ENCODE data around the gene PNPLA7.
A peak's percentile ranks its signal among the peaks of the same experiment; 100 is the strongest.

The PNPLA7 gene

GRCh38 chr9:137430723-137431415 is 119.3 kb downstream of the PNPLA7 start:
- no peak for TF ChIP-seq ELF4 (IDR thresholded peaks at IDR 0.05)
- no peak for TF ChIP-seq PKNOX1 (IDR thresholded peaks at IDR 0.05)
- TF ChIP-seq HDGF (IDR thresholded peaks at IDR 0.05; ENCODE audit: borderline replicate concordance): no peak
- TF ChIP-seq FOXA1 (IDR thresholded peaks at IDR 0.05): no peak
- TF ChIP-seq ARNT (IDR thresholded peaks at IDR 0.05): no peak
- TF ChIP-seq ZNF384 (IDR thresholded peaks at IDR 0.05): no peak
- TF ChIP-seq CTBP1 (IDR thresholded peaks at IDR 0.05; ENCODE audit: borderline replicate concordance): no peak
- no peak for TF ChIP-seq FOXM1 (IDR thresholded peaks at IDR 0.05; ENCODE audit: borderline replicate concordance)
- no peak for TF ChIP-seq SUZ12 (IDR thresholded peaks at IDR 0.05)
- no peak for TF ChIP-seq BHLHE40 (IDR thresholded peaks at IDR 0.05; ENCODE audit: borderline replicate concordance)
- no peak for TF ChIP-seq LEF1 (IDR thresholded peaks at IDR 0.05; ENCODE audit: borderline replicate concordance)
- no peak for TF ChIP-seq TARDBP (IDR thresholded peaks at IDR 0.05)
- no peak for TF ChIP-seq FOXK2 (IDR thresholded peaks at IDR 0.05)
- ChIA-PET CTCF (no interaction called here), POLR2A (no interaction called here)
- DNase-seq (ENCODE audit: extremely low spot score): no peak

- CTCF ChIA-PET: no interaction called here
- TF ChIP-seq SP1 (IDR thresholded peaks at IDR 0.05) (no peak), HDGF (IDR thresholded peaks at IDR 0.05; ENCODE audit: borderline replicate concordance) (no peak), LEF1 (IDR thresholded peaks at IDR 0.05; ENCODE audit: borderline replicate concordance) (no peak), FOXK2 (IDR thresholded peaks at IDR 0.05) (no peak), BHLHE40 (IDR thresholded peaks at IDR 0.05; ENCODE audit: borderline replicate concordance) (no peak), FOXA1 (IDR thresholded peaks at IDR 0.05) (no peak), ZNF384 (IDR thresholded peaks at IDR 0.05) (no peak), TARDBP (IDR thresholded peaks at IDR 0.05) (no peak), NFRKB (IDR thresholded peaks at IDR 0.05) (no peak)
- DNase-seq (ENCODE audit: extremely low spot score): peak; percentile 84
- POLR2A ChIA-PET: no interaction called here
Measured at GRCh38 chr9:137429974-137430722, 120.1 kb downstream of the PNPLA7 start.

GRCh38 chr9:137429546-137429890 is 120.7 kb downstream of the PNPLA7 start:
- CTCF ChIA-PET: no interaction called here
- TF ChIP-seq SUZ12 (IDR thresholded peaks at IDR 0.05) (no peak), ZNF384 (IDR thresholded peaks at IDR 0.05) (no peak), LEF1 (IDR thresholded peaks at IDR 0.05; ENCODE audit: borderline replicate concordance) (no peak), ARNT (IDR thresholded peaks at IDR 0.05) (no peak), SP1 (IDR thresholded peaks at IDR 0.05) (no peak), BHLHE40 (IDR thresholded peaks at IDR 0.05; ENCODE audit: borderline replicate concordance) (no peak), NFRKB (IDR thresholded peaks at IDR 0.05) (no peak), FOXK2 (IDR thresholded peaks at IDR 0.05) (no peak), PKNOX1 (IDR thresholded peaks at IDR 0.05) (no peak)
- POLR2A ChIA-PET: no interaction called here
- DNase-seq (ENCODE audit: extremely low spot score): no peak

- CTCF ChIA-PET: no interaction called here
- DNase-seq (ENCODE audit: extremely low spot score): no peak
- POLR2A ChIA-PET: no interaction called here
- TF ChIP-seq NFRKB (IDR thresholded peaks at IDR 0.05): no peak
Measured at GRCh38 chr9:137428841-137429545, 121.2 kb downstream of the PNPLA7 start.

GRCh38 chr9:137428311-137428630 is 121.9 kb downstream of the PNPLA7 start:
- ChIA-PET POLR2A (no interaction called here), CTCF (no interaction called here)
- DNase-seq (ENCODE audit: extremely low spot score): no peak
- no peak for TF ChIP-seq NFRKB (IDR thresholded peaks at IDR 0.05)
- TF ChIP-seq SP1 (IDR thresholded peaks at IDR 0.05): no peak
- TF ChIP-seq ELF4 (IDR thresholded peaks at IDR 0.05): no peak
- no peak for TF ChIP-seq L3MBTL2 (conservative IDR thresholded peaks at IDR 0.05)
- no peak for TF ChIP-seq CTBP1 (IDR thresholded peaks at IDR 0.05; ENCODE audit: borderline replicate concordance)
- TF ChIP-seq LEF1 (IDR thresholded peaks at IDR 0.05; ENCODE audit: borderline replicate concordance): no peak
- TF ChIP-seq PKNOX1 (IDR thresholded peaks at IDR 0.05): no peak
- TF ChIP-seq ZNF384 (IDR thresholded peaks at IDR 0.05): no peak
- no peak for TF ChIP-seq FOXA1 (IDR thresholded peaks at IDR 0.05)
- no peak for TF ChIP-seq ARNT (IDR thresholded peaks at IDR 0.05)
- no peak for TF ChIP-seq SUZ12 (IDR thresholded peaks at IDR 0.05)
- no peak for TF ChIP-seq HDGF (IDR thresholded peaks at IDR 0.05; ENCODE audit: borderline replicate concordance)
- no peak for TF ChIP-seq FOXM1 (IDR thresholded peaks at IDR 0.05; ENCODE audit: borderline replicate concordance)
- no peak for TF ChIP-seq TARDBP (IDR thresholded peaks at IDR 0.05)
- no peak for TF ChIP-seq FOXK2 (IDR thresholded peaks at IDR 0.05)
- no peak for TF ChIP-seq BHLHE40 (IDR thresholded peaks at IDR 0.05; ENCODE audit: borderline replicate concordance)

Measured in HEK293T (cell line).